Activated CD8-positive, alpha-beta memory T cell treated with anti-CD3 and anti-CD28 coated beads, Interleukin-2, amount 50 U/mL, for 24 hours (primary cell): Measurements from ENCODE around the gene ZNF236.
"Not testable (repeated sequence)": the region's sequence is repeated elsewhere in the genome, so short reads cannot be mapped to it uniquely, and the experiment has no call there.

Experiments used
- DNase-seq: peaks from one replicate; pipeline ENCODE4 v3.0.0-alpha.2; 2020; ENCODE audit errors: extremely low read depth

The ZNF236 gene

DNA sequence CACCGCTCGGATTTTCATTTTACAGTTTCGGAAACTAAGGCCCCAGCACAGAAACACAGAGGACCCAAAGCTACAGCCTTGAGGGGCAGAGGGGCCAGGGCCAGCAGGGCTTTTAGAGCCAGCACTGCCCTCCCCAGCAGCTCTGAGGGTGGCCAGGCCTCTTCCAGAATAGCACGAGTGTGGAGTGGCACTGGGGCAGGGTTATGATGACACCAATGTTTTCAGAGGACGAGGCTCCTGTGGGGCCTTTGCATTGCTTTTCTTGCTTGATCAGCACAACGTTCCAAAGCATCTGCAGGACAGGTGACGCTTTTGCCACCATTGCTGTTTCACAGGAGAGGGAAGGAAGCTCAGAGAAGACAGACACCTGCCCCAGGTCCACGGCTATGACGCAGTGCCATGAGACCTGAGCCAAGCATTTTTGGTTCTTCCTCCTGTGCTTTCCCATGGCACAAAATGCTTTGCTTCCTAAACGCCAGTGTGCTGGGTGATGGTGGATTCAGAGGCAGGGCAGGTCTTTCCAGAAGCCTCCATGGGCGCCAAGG lies 183.4 kb downstream of the ZNF236 start:
- DNase-seq, result no peak

DNA sequence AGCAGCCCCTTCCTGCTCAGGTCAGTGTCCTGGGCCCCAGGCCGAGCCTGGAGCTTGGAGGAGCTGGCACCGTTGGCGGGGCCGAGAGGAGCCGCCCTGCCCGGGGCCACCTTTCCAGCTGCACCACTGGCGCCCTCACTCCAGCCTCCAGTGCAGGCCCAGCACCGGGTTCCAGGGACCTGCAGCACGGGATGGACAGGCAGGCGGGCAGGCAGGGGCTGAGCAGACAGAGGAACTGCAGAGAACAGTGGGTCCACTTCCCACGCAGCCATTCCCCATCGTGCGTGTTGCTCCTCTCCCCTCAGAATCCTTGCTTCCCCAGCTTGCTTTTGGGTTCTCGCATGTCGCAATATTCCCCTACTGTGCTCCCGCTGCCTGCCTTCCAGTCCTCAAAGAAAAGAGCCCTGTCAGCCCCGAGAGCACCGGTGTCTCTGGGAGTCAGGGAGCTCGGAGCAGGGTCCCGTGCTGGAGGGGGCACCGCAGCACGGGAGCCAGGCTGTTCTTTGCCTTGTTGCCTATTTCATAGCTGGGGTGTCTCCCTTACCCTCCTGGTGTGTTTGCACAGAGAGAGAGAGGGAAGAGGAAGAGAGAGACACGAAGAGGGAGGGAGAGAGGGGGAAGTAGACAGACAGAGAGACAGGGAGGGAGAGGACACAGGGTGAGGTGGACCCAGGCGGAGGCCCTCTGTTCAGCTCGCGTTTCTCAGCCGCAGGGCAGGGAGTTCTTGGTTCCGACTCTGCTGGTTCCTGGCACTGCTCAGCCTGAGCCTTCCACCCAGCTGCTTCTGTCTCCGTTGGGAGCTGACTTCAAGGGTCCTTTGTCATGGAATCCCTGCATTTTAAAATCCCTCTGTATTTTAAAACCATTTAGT lies 184.2 kb downstream of the ZNF236 start:
- DNase-seq, result no peak

DNA sequence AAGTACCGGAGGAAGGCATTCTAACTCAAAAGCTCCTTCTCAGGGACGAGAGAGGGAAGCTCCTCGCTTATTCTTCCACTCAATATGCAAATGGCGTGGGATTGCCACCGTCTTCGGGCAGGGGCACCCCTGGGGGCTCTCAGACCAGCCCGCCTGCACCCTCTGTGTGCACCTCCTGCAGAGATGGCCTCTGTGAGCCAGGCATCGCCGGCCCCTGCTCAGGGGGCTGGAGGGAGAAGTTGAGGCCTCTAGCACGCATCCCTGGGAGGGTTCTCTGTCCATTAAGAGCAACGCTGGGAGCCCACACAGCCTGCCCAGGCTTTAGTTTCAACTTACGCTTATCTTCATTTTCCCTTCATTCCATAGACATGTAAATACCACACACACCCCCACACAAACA lies 184.9 kb downstream of the ZNF236 start:
- DNase-seq, result no peak

DNA sequence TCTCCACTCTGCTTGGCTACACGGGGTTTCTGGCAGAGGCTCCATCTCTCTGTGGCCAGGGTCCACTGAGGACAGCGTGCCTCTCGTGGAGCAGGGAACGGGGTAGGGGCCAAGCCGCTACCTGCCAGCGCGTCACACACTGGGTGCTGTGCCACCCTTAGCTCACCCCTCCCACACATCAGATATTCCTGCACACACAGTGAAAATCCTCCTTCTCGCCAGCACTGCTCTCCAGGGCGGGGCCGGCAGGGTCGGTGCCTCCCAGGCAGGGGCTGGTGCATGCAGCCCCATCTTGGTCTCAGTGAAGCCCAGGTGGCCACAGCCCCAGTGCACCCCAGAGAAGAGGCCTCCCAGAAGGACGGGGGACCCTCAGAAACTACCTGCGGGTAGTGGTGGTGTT lies 185.6 kb downstream of the ZNF236 start:
- no peak for DNase-seq

DNA sequence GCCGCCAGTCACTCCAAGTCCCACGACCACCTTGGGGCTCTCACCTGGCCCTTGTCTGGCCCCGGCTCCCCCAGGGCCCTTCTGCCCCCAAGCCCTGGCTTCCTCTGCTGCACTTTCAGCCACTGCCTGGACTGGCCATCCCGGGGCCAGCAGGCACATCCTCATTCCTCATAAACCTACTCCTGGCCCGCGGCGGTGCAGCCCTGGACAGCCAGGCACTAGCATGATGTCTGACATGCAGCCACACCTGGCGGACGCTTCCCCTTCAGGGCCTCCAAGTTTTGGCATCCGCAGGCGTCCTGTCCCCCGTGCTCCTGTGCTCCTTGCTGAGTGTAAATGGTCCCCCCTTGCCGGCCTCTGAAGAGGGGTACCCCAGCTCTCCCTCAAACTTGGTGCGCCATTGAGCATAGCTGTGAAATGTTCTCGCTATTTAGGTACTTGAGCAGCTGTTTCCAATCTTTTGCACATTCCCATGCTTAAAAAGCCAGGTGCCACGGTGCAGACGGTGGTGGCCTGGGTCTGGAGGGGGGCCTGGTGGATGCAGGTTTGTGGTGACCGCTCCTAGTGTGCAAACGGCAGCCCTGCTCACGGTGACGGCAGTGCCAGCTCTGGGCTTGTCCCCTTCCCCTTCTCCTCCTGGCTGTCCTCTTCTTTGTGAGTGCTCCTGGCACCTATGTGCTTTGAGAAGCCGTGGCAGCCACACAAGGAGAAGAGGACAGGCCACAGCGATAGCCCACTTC lies 186.4 kb downstream of the ZNF236 start:
- DNase-seq, result no peak

DNA sequence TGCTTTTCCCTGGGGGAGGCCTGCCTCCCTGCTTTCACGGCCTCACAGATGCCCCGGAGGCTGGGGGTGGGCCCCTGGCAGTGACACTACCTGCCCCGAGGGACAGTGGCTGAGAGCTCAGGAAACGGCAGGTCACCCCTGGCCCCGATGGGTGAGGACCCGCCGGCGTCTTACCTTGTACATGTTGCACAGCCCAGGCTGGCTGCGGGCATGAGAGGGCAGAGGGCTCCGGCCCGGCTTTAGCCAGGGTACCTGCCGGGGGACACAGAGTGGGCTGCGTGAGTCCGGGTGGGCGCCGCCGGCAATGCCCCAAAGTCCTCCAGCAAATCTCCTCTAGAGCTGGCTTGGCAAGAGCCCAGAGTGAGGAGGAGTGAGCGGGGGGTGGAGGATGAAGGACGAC lies 187.3 kb downstream of the ZNF236 start:
- no peak for DNase-seq

DNA sequence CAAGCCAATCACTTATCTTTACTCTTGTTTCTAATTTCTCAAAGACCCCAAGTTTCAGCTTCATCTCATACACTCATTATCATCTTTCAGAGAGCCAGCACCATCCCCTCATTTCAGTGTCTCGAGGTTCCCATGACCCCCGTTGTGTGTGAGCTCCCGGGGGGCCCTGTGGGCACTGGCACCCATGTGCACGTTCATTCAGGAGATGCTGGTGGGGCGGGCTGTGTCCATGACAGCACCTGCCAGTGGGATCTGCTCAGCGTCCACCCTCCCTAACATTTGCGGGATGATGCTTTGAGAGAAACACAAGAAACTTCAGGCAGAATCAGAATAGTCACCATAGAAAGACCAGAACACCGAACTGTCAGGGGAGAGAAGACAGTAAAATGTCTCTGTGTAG lies 189.8 kb downstream of the ZNF236 start:
- no peak for DNase-seq

DNA sequence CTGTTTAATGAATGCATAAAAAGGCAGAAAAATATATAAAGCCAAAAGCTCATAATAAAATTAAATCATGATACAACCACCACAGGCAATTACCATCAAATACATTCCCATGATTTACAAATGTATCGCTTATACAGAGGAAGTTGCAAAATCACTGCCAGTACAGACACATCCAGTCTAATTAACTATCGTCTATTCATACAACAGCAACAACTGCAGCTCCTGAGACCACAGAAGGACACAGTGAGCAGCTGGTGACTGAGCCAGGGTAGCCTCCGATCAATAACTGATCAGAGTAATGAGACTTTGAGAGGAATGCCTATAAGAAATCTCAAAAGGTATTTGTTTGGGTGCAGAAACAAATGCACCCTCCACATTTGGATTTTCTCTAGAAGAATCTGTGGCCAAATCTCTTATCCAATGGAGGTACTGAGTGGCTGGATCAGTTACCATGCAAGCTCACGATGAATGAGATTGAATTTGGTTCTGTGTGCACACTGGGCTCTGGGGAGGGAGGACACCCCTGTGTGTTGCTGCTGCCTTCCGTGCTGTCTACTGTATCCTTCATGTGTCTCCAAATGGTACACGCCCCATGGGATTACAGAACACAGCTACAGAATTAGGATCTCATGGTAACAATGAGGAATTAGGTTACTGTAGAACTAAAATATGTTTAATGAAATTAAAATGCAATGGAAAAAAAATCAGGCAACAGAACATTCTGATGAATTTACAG lies 190.6 kb downstream of the ZNF236 start:
- no peak for DNase-seq

DNA sequence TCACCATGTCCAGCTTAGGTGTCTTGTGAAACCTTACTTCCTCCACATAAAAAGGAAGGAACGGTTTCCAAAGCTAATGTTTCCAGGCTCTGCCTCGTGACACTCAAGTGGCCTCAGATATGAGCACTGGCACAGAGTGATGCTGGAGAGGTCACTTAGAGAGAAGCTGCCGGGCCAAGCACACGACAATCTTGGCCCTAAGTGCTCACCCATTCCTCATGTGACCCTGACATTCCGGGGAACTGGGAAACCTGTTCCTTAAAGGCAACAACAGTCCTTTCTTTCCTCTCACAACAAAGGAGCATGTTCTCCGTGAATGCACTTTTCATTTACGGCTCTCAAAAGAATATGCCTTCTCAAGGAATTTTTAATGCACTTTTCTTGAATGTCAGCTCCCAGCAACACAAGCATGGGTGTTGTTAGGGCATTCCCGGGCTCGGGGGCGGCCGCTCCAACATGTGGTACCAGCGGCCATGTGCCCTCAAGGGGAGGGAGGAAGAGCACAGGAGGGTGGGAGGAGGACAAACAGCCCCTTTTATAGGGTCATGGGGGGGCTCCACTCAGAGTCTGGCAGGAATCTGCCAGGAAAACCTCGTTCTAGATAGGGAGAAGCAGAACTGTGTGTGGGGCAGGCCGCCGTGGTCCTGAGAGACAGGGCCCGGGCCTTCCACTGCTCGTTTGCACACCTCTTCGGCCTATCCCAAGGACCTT lies 191.6 kb downstream of the ZNF236 start:
- no peak for DNase-seq

DNA sequence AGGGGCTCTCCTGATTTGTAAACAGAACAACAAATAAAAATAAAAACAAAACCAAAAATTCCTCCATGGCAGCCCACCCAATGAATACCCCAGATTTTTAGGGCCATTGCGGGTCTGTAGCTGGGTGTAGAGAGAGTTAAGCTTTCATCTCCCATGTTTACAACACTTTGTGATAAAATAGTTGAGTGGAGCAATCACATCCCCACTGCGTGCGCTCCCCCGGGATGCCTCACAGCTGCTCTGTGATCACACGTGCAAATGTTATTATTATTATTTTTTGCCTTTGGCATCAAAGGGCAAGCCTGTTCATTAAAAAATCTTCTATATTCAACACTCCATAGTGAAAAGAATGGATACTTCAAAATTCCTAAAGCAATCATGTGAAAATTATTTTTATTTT lies 192.2 kb downstream of the ZNF236 start:
- DNase-seq, result no peak

DNA sequence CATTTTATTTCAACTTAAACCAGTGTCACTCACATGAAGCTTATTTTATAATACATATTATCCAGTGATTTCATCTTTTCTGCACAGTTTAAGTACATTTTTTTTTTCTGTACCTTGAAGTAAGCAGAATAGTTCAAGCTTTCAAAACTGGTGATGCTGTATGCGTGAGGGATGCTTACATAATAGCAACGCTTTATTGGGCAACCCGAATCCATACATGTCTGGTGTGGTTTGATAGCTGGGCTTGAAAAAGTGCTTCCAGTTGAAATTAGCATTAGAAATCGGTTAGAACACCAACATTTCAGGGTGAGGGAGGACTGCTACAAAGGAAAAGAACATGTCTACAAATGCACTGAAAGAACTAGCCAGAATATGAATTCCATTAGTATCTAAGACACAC lies 192.8 kb downstream of the ZNF236 start:
- DNase-seq, result no peak

DNA sequence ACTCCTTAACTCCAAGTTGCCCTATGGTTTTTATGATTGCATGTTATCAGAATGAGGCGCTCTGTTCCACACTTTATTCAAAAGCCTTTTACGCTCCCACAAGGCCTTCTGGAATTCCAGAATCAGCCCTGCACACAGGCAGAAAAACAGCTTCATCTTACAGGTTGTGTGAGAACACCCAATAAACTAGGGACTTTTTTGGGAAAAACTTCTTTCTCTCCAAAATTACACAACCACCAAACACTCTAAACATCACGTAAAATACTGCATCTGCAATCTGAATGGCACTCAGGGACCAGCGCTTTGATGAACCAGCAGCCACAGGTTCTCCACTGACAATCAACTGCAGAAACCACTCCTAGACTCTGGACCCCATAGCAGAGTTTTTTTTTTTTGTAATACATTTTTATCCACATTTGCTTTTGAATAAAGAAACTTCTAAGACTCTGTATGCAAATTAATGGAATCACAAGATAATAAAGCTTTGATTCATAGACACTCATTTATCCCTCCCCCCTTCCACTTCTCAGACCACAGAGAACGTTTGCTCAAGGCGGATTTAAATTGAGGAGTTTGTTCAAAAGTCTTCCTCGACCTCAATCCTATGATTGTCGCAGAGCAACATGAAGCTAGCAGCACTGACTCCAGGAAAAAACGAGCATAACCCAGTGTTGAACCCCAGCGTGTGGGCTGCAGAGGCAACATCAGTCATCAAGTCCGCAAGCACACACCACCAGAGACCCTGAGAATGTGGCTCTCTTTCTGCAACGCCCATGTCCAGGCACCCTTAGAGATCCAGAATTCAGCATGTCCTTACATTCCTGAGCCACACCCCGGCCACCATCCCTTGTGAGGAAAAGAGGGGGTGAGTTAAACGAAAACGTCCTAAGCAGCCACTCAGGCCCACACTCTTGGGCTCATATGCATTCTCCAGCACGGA lies 193.7 kb downstream of the ZNF236 start:
- no peak for DNase-seq

DNA sequence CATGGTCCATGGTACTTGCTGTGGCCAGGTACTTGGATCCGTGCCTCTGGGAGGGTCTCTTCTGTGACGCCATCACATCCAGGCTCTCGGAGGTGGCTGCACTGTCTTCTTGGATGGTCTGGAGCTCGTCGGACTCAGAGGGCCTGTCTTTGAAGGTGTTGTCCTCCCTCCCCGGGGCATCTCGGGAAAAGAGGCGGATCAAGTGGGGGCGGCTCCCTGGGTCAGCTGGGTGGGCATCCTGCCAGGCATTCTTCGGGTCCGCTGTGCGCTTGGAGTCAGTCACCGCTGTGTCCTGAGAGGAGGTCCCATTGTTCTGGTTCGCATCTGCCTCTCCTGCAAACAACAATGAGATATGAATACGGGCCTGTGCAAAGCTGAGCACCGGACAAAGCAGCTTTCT lies 194.6 kb downstream of the ZNF236 start:
- DNase-seq, result no peak

DNA sequence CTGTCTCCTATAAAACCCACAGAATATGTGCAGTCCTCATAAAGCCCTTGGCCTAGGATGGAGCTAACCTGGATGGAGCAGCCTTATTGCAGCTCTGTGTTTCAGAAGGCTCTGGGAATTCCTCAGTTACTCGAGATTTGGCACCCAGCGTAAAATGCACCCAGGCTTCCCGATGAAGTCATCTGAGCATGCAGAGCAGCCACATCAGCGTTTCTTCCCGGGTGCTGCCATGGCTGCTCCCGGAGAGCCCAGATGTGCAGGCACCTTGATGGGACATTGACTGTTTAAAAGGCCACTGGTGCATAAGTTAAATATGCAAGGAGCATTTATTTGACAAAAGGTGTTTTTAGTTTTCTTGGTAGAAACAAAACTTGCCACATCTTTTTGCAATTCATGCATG lies 195.0 kb downstream of the ZNF236 start:
- no peak for DNase-seq

DNA sequence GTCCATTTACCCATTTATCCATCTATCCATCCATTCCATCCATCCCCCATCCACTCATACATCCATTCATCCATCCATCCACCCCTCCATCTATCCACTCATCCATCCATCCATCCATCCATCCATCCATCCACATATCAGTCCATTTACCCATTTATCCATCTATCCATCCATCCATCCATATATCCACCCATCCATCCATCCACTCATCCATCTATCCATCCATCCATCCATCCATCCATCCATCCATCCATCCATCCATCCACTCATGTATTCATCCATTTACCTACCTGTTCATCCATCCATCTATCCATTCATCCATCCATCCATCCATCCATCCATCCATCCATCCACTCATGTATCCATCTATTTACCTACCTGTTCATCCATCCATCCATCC lies 196.3 kb downstream of the ZNF236 start:
- DNase-seq, result not testable (repeated sequence)

DNA sequence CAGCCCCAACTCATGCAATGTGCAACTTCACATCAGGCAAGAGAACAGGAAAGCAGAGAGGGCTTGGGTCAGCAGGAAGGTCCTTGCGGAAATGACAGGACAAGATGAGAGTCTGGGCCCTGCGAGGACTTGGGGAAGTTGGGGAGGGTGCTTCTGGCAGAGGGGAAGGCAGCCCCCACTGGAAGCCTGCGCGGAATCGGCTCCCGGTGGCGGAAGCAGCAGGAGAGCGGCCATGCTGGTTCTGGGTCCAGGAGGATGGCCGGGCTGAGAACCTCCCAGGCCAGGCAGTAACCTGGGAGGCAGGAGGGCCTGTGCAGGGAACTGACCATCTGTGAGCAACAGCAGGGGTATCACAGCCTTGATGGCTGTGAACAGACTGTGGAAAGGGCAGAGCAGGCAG lies 197.3 kb downstream of the ZNF236 start:
- no peak for DNase-seq
